Neural progenitor cell (in vitro differentiated cells): ENCODE measurements around the gene TOMM70. TPM values are rescaled to one million over a fixed set of nuclear protein-coding genes. Genes with fewer than 3 reads are reported as not detected.

Source experiments
- DNase-seq: peaks from one replicate; pipeline ENCODE4 v3.0.0-alpha.2; 2016; ENCODE audit warnings: low spot score
- H2AFZ ChIP-seq: fragments of 200-600 bp; sonication (generic); replicated peaks from 2 replicates; pipeline ENCODE4 v1.6.1; 2016; ENCODE audit warnings: antibody characterized with exemption
- H3F3A ChIP-seq: fragments of 200-600 bp; sonication (generic); 2 replicates; pipeline ENCODE4 v1.6.1; 2016; ENCODE audit warnings: antibody characterized with exemption, low read depth
- H3K27ac ChIP-seq: fragments of 200-600 bp; sonication (generic); 2 replicates; pipeline ENCODE4 v1.5.1; 2016; ENCODE audit warnings: mild to moderate bottlenecking
- H3K27me3 ChIP-seq: fragments of 200-600 bp; sonication (generic); 2 replicates; pipeline ENCODE4 v1.6.1; 2016; ENCODE audit warnings: mild to moderate bottlenecking, moderate library complexity
- H3K36me3 ChIP-seq: fragments of 200-600 bp; sonication (generic); 2 replicates; pipeline ENCODE4 v1.5.1; 2016
- H3K4me1 ChIP-seq: fragments of 200-600 bp; sonication (generic); 2 replicates; pipeline ENCODE4 v1.6.1; 2016; ENCODE audit warnings: mixed run types
- H3K4me2 ChIP-seq: fragments of 200-600 bp; sonication (generic); 2 replicates; pipeline ENCODE4 v1.6.1; 2016
- H3K4me3 ChIP-seq: fragments of 200-600 bp; sonication (generic); 2 replicates; pipeline ENCODE4 v1.5.1; 2016
- H3K79me2 ChIP-seq: fragments of 200-600 bp; sonication (generic); 2 replicates; pipeline ENCODE4 v1.6.1; 2016; ENCODE audit warnings: low read depth
- H3K9ac ChIP-seq: fragments of 200-600 bp; sonication (generic); 2 replicates; pipeline ENCODE4 v1.6.1; 2016
- H3K9me3 ChIP-seq: fragments of 200-600 bp; sonication (generic); 2 replicates; pipeline ENCODE4 v1.5.1; 2016; ENCODE audit warnings: low read depth
- H4K20me1 ChIP-seq: fragments of 200-600 bp; sonication (generic); 2 replicates; pipeline ENCODE4 v1.6.1; 2016; ENCODE audit warnings: low read depth
- H3K27ac Mint-ChIP-seq: 3 replicates; pipeline ENCODE4 v1.8.0; 2021; ENCODE audit warnings: mixed read lengths
- H3K27me3 Mint-ChIP-seq: 2 replicates; pipeline ENCODE4 v1.8.0; 2022; ENCODE audit warnings: low read depth, mild to moderate bottlenecking, inconsistent platforms, moderate library complexity, mixed read lengths; ENCODE audit not compliant: insufficient read depth
- H3K36me3 Mint-ChIP-seq: 3 replicates; pipeline ENCODE4 v1.8.0; 2021; ENCODE audit warnings: mixed read lengths
- H3K4me1 Mint-ChIP-seq: 3 replicates; pipeline ENCODE4 v1.8.0; 2021; ENCODE audit warnings: mixed read lengths
- H3K4me3 Mint-ChIP-seq: 3 replicates; pipeline ENCODE4 v1.8.0; 2021; ENCODE audit warnings: mild to moderate bottlenecking, moderate library complexity, mixed read lengths
- H3K9me3 Mint-ChIP-seq: 3 replicates; pipeline ENCODE4 v1.8.0; 2020; ENCODE audit warnings: mixed read lengths
- EZH2 ChIP-seq: fragments of 200-600 bp; sonication (generic); IDR thresholded peaks from 2 replicates; pipeline ENCODE4 v1.6.1; 2017; ENCODE audit warnings: antibody characterized with exemption, mild to moderate bottlenecking, moderate library complexity
- EZH2phosphoT487 ChIP-seq: fragments of 200-600 bp; sonication (generic); IDR thresholded peaks from 2 replicates; pipeline ENCODE4 v1.6.1; 2017; ENCODE audit warnings: antibody characterized with exemption
- total RNA-seq: library from RNA; depleted of rRNA; stranded (reverse); fragments of >200 nt; gene quantifications from 2 replicates; pipeline ENCODE4 v1.2.3, GENCODE V29; 2015; ENCODE audit warnings: low replicate concordance
- TF ChIP-seq, protein P1 (sequence below): fragments of 200-600 bp; sonication (generic); IDR thresholded peaks from 2 replicates; pipeline ENCODE4 v1.5.1; 2017; ENCODE audit warnings: antibody characterized with exemption, mild to moderate bottlenecking

The TOMM70 gene
- total RNA-seq, 1 donor from 2014 or later, result 58.5 TPM

DNA sequence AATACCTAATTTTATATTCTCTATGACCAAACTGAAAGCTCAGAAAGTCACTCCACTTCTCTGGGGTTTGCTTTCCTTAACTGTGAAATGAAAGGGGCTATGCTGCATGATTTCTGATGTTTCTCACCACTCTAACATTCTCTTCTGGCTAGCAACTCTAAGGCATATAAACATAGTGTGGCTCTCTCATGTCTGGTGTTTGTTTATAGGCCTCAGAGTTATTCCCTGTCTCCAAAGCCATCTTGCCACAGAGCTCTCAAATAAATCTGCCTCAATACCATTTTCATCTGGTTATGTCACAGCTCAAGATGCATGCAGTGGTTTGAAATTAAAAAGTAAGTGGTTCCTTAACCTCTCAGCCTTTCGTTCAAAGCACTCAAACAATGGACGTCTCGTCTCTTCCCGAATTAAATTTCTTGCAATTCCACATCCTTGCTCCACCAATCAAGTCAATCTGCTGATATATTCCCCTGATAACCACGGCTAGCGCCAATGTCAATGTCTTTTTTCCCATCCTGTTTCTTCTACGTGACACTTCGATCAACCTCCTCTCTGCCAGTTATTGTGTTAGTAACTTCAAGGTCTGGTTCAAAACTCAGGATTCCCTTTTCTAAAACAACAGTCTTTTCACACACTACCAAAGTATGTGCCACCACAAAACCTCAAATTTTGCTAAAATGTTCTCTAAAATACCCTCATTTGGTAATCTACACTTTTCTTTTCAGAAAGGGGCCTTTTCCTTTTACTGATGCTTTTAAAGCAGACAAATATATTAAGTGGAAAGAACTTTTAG, 16.0 kb downstream of the TOMM70 start:
- no peak for TF ChIP-seq EZH2
- TF ChIP-seq, protein P1, sequence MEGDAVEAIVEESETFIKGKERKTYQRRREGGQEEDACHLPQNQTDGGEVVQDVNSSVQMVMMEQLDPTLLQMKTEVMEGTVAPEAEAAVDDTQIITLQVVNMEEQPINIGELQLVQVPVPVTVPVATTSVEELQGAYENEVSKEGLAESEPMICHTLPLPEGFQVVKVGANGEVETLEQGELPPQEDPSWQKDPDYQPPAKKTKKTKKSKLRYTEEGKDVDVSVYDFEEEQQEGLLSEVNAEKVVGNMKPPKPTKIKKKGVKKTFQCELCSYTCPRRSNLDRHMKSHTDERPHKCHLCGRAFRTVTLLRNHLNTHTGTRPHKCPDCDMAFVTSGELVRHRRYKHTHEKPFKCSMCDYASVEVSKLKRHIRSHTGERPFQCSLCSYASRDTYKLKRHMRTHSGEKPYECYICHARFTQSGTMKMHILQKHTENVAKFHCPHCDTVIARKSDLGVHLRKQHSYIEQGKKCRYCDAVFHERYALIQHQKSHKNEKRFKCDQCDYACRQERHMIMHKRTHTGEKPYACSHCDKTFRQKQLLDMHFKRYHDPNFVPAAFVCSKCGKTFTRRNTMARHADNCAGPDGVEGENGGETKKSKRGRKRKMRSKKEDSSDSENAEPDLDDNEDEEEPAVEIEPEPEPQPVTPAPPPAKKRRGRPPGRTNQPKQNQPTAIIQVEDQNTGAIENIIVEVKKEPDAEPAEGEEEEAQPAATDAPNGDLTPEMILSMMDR, result no peak
- no peak for TF ChIP-seq EZH2phosphoT487
- peaks cover 4% of the 10 kb centered on the region for H3K9me3 ChIP-seq
- H4K20me1 ChIP-seq, result no peaks in the 10 kb centered on the region
- Mint-ChIP-seq H3K27ac (no peak overlapping the region), H3K4me3 (no peak overlapping the region), H3K27me3 (no peaks in the 10 kb centered on the region), H3K4me1 (no peaks in the 10 kb centered on the region), H3K36me3 (peaks cover 34% of the 10 kb centered on the region), H3K9me3 (peaks cover 13% of the 10 kb centered on the region)
- H3F3A ChIP-seq, result no peaks in the 10 kb centered on the region
- no peaks in the 10 kb centered on the region for H3K4me1 ChIP-seq
- H3K9ac ChIP-seq, result no peak overlapping the region
- no peak overlapping the region for H3K4me3 ChIP-seq
- peaks cover 39% of the 10 kb centered on the region for H3K79me2 ChIP-seq
- H3K27me3 ChIP-seq, result no peaks in the 10 kb centered on the region
- H2AFZ ChIP-seq, result no peak overlapping the region
- DNase-seq, result no peak
- no peak overlapping the region for H3K4me2 ChIP-seq
- H3K36me3 ChIP-seq, result peaks cover 15% of the 10 kb centered on the region
- no peak overlapping the region for H3K27ac ChIP-seq

- Histone ChIP-seq H3K79me2 (no peaks in the 10 kb centered on the region), H3K9ac (no peak overlapping the region), H3K4me3 (no peak overlapping the region), H3K36me3 (peaks cover 10% of the 10 kb centered on the region), H3K4me2 (no peak overlapping the region), H3K27ac (no peak overlapping the region), H3K27me3 (no peaks in the 10 kb centered on the region), H3F3A (no peaks in the 10 kb centered on the region), H3K4me1 (no peaks in the 10 kb centered on the region), H4K20me1 (no peaks in the 10 kb centered on the region), H3K9me3 (no peaks in the 10 kb centered on the region), H2AFZ (no peak overlapping the region)
- no peak for DNase-seq
- no peak overlapping the region for H3K4me3 Mint-ChIP-seq
- H3K9me3 Mint-ChIP-seq, result no peaks in the 10 kb centered on the region
- H3K36me3 Mint-ChIP-seq, result peaks cover 19% of the 10 kb centered on the region
- H3K4me1 Mint-ChIP-seq, result no peaks in the 10 kb centered on the region
- TF ChIP-seq, protein P1, result no peak
- no peak for TF ChIP-seq EZH2
- TF ChIP-seq EZH2phosphoT487, result no peak
- H3K27ac Mint-ChIP-seq, result no peak overlapping the region
- no peaks in the 10 kb centered on the region for H3K27me3 Mint-ChIP-seq
Measured at GRCh38 chr3:100376301-100376700, 24.6 kb downstream of the TOMM70 start.

DNA sequence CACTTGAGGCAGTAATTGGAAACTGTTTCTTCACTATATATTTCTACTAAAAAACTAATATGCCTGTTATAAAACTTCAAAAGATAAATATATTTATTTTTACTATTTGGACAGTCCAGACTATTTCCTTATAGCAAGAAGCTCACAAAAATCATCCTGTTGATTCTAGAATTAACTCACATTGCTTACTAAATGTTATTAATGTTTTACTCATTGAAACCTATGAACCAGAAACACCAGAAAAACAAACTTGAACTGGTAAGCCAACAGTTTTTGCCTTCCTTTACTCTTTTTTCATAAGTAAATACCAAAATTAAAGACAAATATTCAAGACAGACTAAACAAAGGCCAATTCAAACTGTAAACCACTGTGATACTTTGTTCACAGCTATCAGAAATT, 26.4 kb downstream of the TOMM70 start:
- no peaks in the 10 kb centered on the region for H4K20me1 ChIP-seq
- H3K4me1 ChIP-seq, result no peaks in the 10 kb centered on the region
- no peaks in the 10 kb centered on the region for H3K79me2 ChIP-seq
- no peak for DNase-seq
- no peaks in the 10 kb centered on the region for H3F3A ChIP-seq
- H2AFZ ChIP-seq, result no peak overlapping the region
- H3K36me3 Mint-ChIP-seq, result peaks cover 11% of the 10 kb centered on the region
- H3K9ac ChIP-seq, result no peak overlapping the region
- no peak overlapping the region for H3K4me3 ChIP-seq
- H3K9me3 Mint-ChIP-seq, result no peaks in the 10 kb centered on the region
- TF ChIP-seq, protein P1, result no peak
- no peak for TF ChIP-seq EZH2phosphoT487
- peaks cover 19% of the 10 kb centered on the region for H3K36me3 ChIP-seq
- H3K4me2 ChIP-seq, result no peak overlapping the region
- H3K27me3 Mint-ChIP-seq, result no peaks in the 10 kb centered on the region
- no peak overlapping the region for H3K27ac Mint-ChIP-seq
- H3K4me3 Mint-ChIP-seq, result no peak overlapping the region
- no peaks in the 10 kb centered on the region for H3K27me3 ChIP-seq
- no peak overlapping the region for H3K27ac ChIP-seq
- no peaks in the 10 kb centered on the region for H3K4me1 Mint-ChIP-seq
- H3K9me3 ChIP-seq, result no peaks in the 10 kb centered on the region
